MM.1S (cell line): Measurements from ENCODE around the gene BIRC6.

ENCODE experiments used
- DNase-seq: peaks from one replicate; pipeline ENCODE4 v3.0.0-alpha.2; 2015
- H2AFZ ChIP-seq: fragments of 300-600 bp; sonication (generic); 2 replicates; pipeline ENCODE4 v1.6.0; 2016; ENCODE audit warnings: antibody characterized with exemption, low read length
- H3F3A ChIP-seq: fragments of 300-600 bp; sonication (generic); 2 replicates; pipeline ENCODE4 v1.6.1; 2016; ENCODE audit warnings: mild to moderate bottlenecking, antibody characterized with exemption, low read length, moderate library complexity, mixed read lengths; ENCODE audit not compliant: insufficient read depth
- H3K27ac ChIP-seq: fragments of 300-600 bp; sonication (generic); 2 replicates; pipeline ENCODE4 v1.5.1; 2016; ENCODE audit warnings: mild to moderate bottlenecking, low read length
- H3K27me3 ChIP-seq: fragments of 300-600 bp; sonication (generic); replicated peaks from 2 replicates; pipeline ENCODE4 v1.6.0; 2016; ENCODE audit warnings: low read length; ENCODE audit not compliant: insufficient read depth
- H3K36me3 ChIP-seq: fragments of 300-600 bp; sonication (generic); replicated peaks from 2 replicates; pipeline ENCODE4 v1.6.1; 2016; ENCODE audit warnings: mild to moderate bottlenecking, low read length, mixed read lengths; ENCODE audit not compliant: insufficient read depth
- H3K4me1 ChIP-seq: fragments of 300-600 bp; sonication (generic); 2 replicates; pipeline ENCODE4 v1.6.1; 2016; ENCODE audit warnings: low read length, mixed read lengths
- H3K4me2 ChIP-seq: fragments of 300-600 bp; sonication (generic); 2 replicates; pipeline ENCODE4 v1.6.0; 2016; ENCODE audit warnings: low read depth, low read length
- H3K4me3 ChIP-seq: fragments of 300-600 bp; sonication (generic); 2 replicates; pipeline ENCODE4 v1.5.1; 2016; ENCODE audit warnings: low read length, mixed read lengths
- H3K79me2 ChIP-seq: fragments of 300-600 bp; sonication (generic); 2 replicates; pipeline ENCODE4 v1.6.1; 2016; ENCODE audit warnings: mixed run types, low read length, mixed read lengths
- H3K9ac ChIP-seq: fragments of 300-600 bp; sonication (generic); 2 replicates; pipeline ENCODE4 v1.6.1; 2016; ENCODE audit warnings: low read length, mixed read lengths
- H3K9me2 ChIP-seq: fragments of 300-600 bp; sonication (generic); replicated peaks from 2 replicates; pipeline ENCODE4 v1.6.1; 2016; ENCODE audit warnings: mild to moderate bottlenecking, low read length, mixed read lengths; ENCODE audit not compliant: insufficient read depth
- H3K9me3 ChIP-seq: fragments of 300-600 bp; sonication (generic); replicated peaks from 2 replicates; pipeline ENCODE4 v1.6.1; 2016; ENCODE audit warnings: mild to moderate bottlenecking, low read length, mixed read lengths; ENCODE audit not compliant: insufficient read depth
- H4K20me1 ChIP-seq: fragments of 300-600 bp; sonication (generic); 2 replicates; pipeline ENCODE4 v1.6.1; 2016; ENCODE audit warnings: mild to moderate bottlenecking, low read length, moderate library complexity, mixed read lengths; ENCODE audit not compliant: insufficient read depth
- EZH2 ChIP-seq: fragments of 300-600 bp; sonication (generic); optimal IDR thresholded peaks from 2 replicates; pipeline ENCODE3; 2017; ENCODE audit warnings: low read depth, mild to moderate bottlenecking, antibody characterized with exemption, low read length, mixed read lengths
- EZH2phosphoT487 ChIP-seq: fragments of 300-600 bp; sonication (generic); IDR thresholded peaks from 2 replicates; pipeline ENCODE4 v1.6.1; 2018; ENCODE audit warnings: antibody characterized with exemption, low read length
- TF ChIP-seq, protein P1 (sequence below): fragments of 300-600 bp; sonication (generic); IDR thresholded peaks from 2 replicates; pipeline ENCODE4 v1.5.1; 2016; ENCODE audit warnings: antibody characterized with exemption, low read length, mixed read lengths

BIRC6 gene

GRCh38 chr2:32404691-32405090 is 47.9 kb downstream of the BIRC6 start:
- no peaks in the 10 kb centered on the region for H3K4me1 ChIP-seq
- no peak overlapping the region for H3K9ac ChIP-seq
- H3K9me2 ChIP-seq = no peaks in the 10 kb centered on the region
- TF ChIP-seq, protein P1, sequence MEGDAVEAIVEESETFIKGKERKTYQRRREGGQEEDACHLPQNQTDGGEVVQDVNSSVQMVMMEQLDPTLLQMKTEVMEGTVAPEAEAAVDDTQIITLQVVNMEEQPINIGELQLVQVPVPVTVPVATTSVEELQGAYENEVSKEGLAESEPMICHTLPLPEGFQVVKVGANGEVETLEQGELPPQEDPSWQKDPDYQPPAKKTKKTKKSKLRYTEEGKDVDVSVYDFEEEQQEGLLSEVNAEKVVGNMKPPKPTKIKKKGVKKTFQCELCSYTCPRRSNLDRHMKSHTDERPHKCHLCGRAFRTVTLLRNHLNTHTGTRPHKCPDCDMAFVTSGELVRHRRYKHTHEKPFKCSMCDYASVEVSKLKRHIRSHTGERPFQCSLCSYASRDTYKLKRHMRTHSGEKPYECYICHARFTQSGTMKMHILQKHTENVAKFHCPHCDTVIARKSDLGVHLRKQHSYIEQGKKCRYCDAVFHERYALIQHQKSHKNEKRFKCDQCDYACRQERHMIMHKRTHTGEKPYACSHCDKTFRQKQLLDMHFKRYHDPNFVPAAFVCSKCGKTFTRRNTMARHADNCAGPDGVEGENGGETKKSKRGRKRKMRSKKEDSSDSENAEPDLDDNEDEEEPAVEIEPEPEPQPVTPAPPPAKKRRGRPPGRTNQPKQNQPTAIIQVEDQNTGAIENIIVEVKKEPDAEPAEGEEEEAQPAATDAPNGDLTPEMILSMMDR = no peak
- TF ChIP-seq EZH2 = no peak
- TF ChIP-seq EZH2phosphoT487 = no peak
- no peaks in the 10 kb centered on the region for H3K27me3 ChIP-seq
- H3K27ac ChIP-seq = no peak overlapping the region
- H3K9me3 ChIP-seq = no peaks in the 10 kb centered on the region
- no peak overlapping the region for H3K4me2 ChIP-seq
- no peaks in the 10 kb centered on the region for H4K20me1 ChIP-seq
- no peak overlapping the region for H2AFZ ChIP-seq
- no peak for DNase-seq
- peaks cover 6% of the 10 kb centered on the region; the same call in 1 of the 2 replicates for H3K79me2 ChIP-seq
- no peak overlapping the region for H3K4me3 ChIP-seq
- H3K36me3 ChIP-seq = peaks cover 5% of the 10 kb centered on the region; the same call in 1 of the 2 replicates
- H3F3A ChIP-seq = no peaks in the 10 kb centered on the region

- H3K79me2 ChIP-seq = peaks cover 40% of the 10 kb centered on the region
- no peak overlapping the region for H3K27ac ChIP-seq
- no peak overlapping the region for H3K4me3 ChIP-seq
- H2AFZ ChIP-seq = no peak overlapping the region
- H3K4me1 ChIP-seq = no peaks in the 10 kb centered on the region
- DNase-seq = no peak
- no peaks in the 10 kb centered on the region for H3K9me3 ChIP-seq
- no peaks in the 10 kb centered on the region for H3K27me3 ChIP-seq
- H4K20me1 ChIP-seq = 0 out of 2 replicates have a peak, but pooled peaks cover 5% of the 10 kb centered on the region
- no peak overlapping the region for H3K4me2 ChIP-seq
- TF ChIP-seq EZH2 (no peak), EZH2phosphoT487 (no peak)
- TF ChIP-seq, protein P1 = no peak
- no peaks in the 10 kb centered on the region for H3K9me2 ChIP-seq
- H3K36me3 ChIP-seq = peaks cover 4% of the 10 kb centered on the region; the same call in 1 of the 2 replicates
- no peaks in the 10 kb centered on the region for H3F3A ChIP-seq
- no peak overlapping the region for H3K9ac ChIP-seq
These were observed 59.7 kb downstream of the BIRC6 start for GRCh38 chr2:32416519-32416918.

- no peak overlapping the region for H2AFZ ChIP-seq
- H3K27me3 ChIP-seq = no peaks in the 10 kb centered on the region
- peaks cover 4% of the 10 kb centered on the region; the same call in 1 of the 2 replicates for H3K36me3 ChIP-seq
- DNase-seq = no peak
- no peak overlapping the region for H3K9ac ChIP-seq
- H3K4me3 ChIP-seq = no peak overlapping the region
- no peaks in the 10 kb centered on the region for H3F3A ChIP-seq
- TF ChIP-seq EZH2phosphoT487 = no peak
- TF ChIP-seq, protein P1 = no peak
- TF ChIP-seq EZH2 = no peak
- H3K4me2 ChIP-seq = no peak overlapping the region
- no peaks in the 10 kb centered on the region for H3K9me3 ChIP-seq
- H3K4me1 ChIP-seq = no peaks in the 10 kb centered on the region
- H3K9me2 ChIP-seq = no peaks in the 10 kb centered on the region
- H3K79me2 ChIP-seq = peaks cover 51% of the 10 kb centered on the region
- H4K20me1 ChIP-seq = 0 out of 2 replicates have a peak, but pooled peaks cover 5% of the 10 kb centered on the region
- no peak overlapping the region for H3K27ac ChIP-seq
These were observed 60.8 kb downstream of the BIRC6 start for GRCh38 chr2:32417659-32418058.
